HG02870 (cell line): ENCODE data around the gene GGTA1.

Source experiments
- ATAC-seq: cut with Tn5 transposase; IDR thresholded peaks from one replicate; pipeline ENCODE4 v1.9.1; 2021; ENCODE audit warnings: mild to moderate bottlenecking, moderate library complexity; ENCODE audit not compliant: unreplicated experiment

Gene GGTA1

GRCh38 chr9:121411993-121412392 is 87.7 kb downstream of the GGTA1 start:
- ATAC-seq: no peak

DNA sequence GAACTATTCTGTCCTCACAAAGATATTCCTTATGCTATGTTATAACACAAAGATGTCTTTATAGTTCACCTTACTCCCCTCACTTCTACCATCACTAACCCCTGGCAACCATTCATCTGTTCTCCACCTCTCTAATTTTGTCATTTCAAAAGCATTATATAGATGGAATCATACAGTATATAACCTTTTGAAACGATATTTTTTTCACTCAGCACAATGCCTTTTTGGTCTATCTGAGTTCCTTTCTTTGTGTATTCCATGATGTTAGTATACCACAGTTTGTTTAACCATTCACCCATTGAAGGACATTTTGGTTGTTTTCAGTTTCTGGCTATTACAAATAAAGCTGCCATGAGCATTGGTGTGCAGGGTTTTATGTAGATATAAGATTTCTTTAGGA is 93.7 kb downstream of the GGTA1 start:
- ATAC-seq: no peak
